ENCODE results near the gene PDZRN3. TPM values are rescaled to one million over a fixed set of nuclear protein-coding genes. Genes with fewer than 3 reads are reported as not detected.

Gene PDZRN3
- total RNA-seq, 1 experiment from 2014 or later, result 5.9 TPM

GRCh38 chr3:73442152-73442551 is 182.6 kb downstream of the PDZRN3 start:
- Histone ChIP-seq H3T11ph (ENCODE audit: low read length) (no peak overlapping the region), H3K9ac (ENCODE audit: extremely low read depth, insufficient read length, low read length) (no peak overlapping the region), H3K23me2 (ENCODE audit: insufficient read length, low read depth, low read length, poor library complexity, severe bottlenecking) (no peaks in the 10 kb centered on the region), H4K5ac (ENCODE audit: insufficient read length, low read depth, low read length) (no peak overlapping the region), H3K4ac (ENCODE audit: low read depth, low read length) (no peak overlapping the region), H3K79me2 (ENCODE audit: insufficient read depth, low read length) (no peaks in the 10 kb centered on the region), H3K14ac (ENCODE audit: insufficient read depth, low read length) (no peak overlapping the region), H4K91ac (ENCODE audit: insufficient read length, low read depth, low read length) (no peak overlapping the region), H3K4me2 (ENCODE audit: insufficient read depth, insufficient read length, low read length) (no peak overlapping the region), H3K18ac (ENCODE audit: insufficient read length, low read depth, low read length) (no peak overlapping the region), H3K79me1 (ENCODE audit: insufficient read depth, low read depth, low read length, poor library complexity, severe bottlenecking) (no peaks in the 10 kb centered on the region), H3K56ac (ENCODE audit: insufficient read length, low read depth, low read length) (no peak overlapping the region), H4K20me1 (ENCODE audit: control insufficient read depth, insufficient read depth, insufficient read length) (no peaks in the 10 kb centered on the region), H2AK5ac (ENCODE audit: insufficient read length, low read length) (no peak overlapping the region), H3K27me3 (ENCODE audit: insufficient read depth, low read length) (no peaks in the 10 kb centered on the region), H2BK20ac (ENCODE audit: low read depth, low read length, poor library complexity, severe bottlenecking) (no peak overlapping the region), H2BK120ac (ENCODE audit: low read depth, low read length, poor library complexity, severe bottlenecking) (no peak overlapping the region), H2AFZ (ENCODE audit: low read length) (no peak overlapping the region), H2BK12ac (ENCODE audit: insufficient read length, low read depth, low read length) (no peak overlapping the region), H3K23ac (ENCODE audit: insufficient read length, low read depth, low read length) (no peak overlapping the region), H3K9me3 (ENCODE audit: control insufficient read depth, low read depth, low read length) (no peaks in the 10 kb centered on the region), H2BK15ac (ENCODE audit: low read depth, low read length) (no peak overlapping the region), H3K4me1 (ENCODE audit: insufficient read depth, low read length) (no peaks in the 10 kb centered on the region), H4K8ac (replicated peaks; ENCODE audit: insufficient read length, low read depth, low read length) (no peak overlapping the region), H2BK5ac (ENCODE audit: insufficient read length, low read length) (no peak overlapping the region), H3K27ac (ENCODE audit: insufficient read length, low read depth, low read length) (no peak overlapping the region)
- Mint-ChIP-seq H3K27ac (no peak overlapping the region; a peak in 1 of 7 replicates), H3K9me3 (no peaks in the 10 kb centered on the region), H3K36me3 (ENCODE audit: insufficient read depth in 1 of 3, low read depth in 3 of 3) (0 out of 7 replicates have a peak, but pooled peaks cover 0 to 3% (median 0%) of the 10 kb centered on the region in 3 experiments), H3K4me1 (peaks cover 5 to 11% of the 10 kb centered on the region in 2 experiments), H3K27me3 (ENCODE audit: low read depth) (no peaks in the 10 kb centered on the region), H3K4me3 (no peak overlapping the region)
- no peak for TF ChIP-seq CTCF (conservative IDR thresholded peaks at IDR 0.05)
- DNase-seq, result no peak
- no CpG with 5 or more reads among the region's 6 CpGs for WGBS (ENCODE audit: extremely low coverage, insufficient read length, low lambda C conversion rate)

All from H9 (cell line).